ENCODE results near the gene SARM1. TPM values are rescaled to one million over a fixed set of nuclear protein-coding genes. Genes with fewer than 3 reads are reported as not detected.

SARM1 gene
- total and polyA plus RNA-seq, 2 of the 13 experiments (the other 11 are each of a cell fraction or from before 2014, with no cell fraction given): 0.73 to 0.86 TPM

DNA sequence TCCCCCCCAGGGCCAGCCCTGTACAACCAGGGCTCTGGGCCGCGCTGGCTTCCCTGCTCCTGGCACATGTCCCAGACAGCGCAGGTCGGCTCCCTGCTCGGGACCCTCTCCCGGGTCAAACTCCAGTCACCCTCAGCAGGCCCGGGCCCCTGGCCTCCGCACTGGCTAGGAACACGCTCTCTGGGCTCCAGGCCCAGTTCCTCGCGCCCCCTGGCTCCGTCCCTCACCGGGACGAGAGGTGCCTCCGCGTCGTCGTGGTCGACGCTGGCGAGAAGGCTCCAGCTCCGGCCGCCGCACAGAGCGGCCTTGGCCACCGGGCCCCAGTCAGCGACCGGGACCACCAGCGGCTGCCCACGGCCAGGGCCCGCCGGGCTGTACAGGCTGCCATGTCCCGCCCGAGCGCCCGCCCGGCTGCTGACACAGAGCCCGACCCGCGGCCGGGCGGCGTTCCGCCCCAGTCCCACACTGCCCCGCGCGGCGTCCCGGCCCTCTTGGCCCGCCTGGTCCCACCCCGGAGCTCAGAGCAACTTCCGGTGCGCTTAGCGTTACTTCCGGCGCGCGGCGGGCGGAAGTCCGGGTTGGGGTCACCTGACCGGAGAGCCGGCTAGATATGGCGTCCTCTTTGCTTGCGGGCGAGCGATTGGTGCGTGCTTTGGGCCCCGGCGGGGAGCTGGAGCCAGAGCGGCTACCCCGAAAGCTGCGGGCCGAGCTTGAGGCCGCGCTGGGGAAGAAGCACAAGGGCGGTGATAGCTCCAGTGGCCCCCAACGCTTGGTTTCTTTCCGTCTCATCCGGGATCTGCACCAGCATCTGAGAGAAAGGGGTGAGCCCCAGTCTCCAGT, 14.2 kb upstream of the SARM1 start, which contains the start of gene POLDIP2 (continued):
- TF ChIP-seq, protein P1, sequence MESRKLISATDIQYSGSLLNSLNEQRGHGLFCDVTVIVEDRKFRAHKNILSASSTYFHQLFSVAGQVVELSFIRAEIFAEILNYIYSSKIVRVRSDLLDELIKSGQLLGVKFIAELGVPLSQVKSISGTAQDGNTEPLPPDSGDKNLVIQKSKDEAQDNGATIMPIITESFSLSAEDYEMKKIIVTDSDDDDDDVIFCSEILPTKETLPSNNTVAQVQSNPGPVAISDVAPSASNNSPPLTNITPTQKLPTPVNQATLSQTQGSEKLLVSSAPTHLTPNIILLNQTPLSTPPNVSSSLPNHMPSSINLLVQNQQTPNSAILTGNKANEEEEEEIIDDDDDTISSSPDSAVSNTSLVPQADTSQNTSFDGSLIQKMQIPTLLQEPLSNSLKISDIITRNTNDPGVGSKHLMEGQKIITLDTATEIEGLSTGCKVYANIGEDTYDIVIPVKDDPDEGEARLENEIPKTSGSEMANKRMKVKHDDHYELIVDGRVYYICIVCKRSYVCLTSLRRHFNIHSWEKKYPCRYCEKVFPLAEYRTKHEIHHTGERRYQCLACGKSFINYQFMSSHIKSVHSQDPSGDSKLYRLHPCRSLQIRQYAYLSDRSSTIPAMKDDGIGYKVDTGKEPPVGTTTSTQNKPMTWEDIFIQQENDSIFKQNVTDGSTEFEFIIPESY (CRISPR knock-in tag; IDR thresholded peaks at IDR 0.05): no peak; the same call in 1 of the 2 replicates
- TF ChIP-seq ZNF33B (CRISPR knock-in tag; IDR thresholded peaks at IDR 0.05) (0 out of 2 replicates have a peak, but pooled peaks have one; percentile 24), YY1 (IDR thresholded peaks at IDR 0.05; ENCODE audit: insufficient read depth, insufficient replicate concordance, low read depth, low read length) (peak; percentile 96), HNF4A (CRISPR knock-in tag; IDR thresholded peaks at IDR 0.05) (no peak; the same call in 1 of the 2 replicates), NR2F1 (CRISPR knock-in tag; IDR thresholded peaks at IDR 0.05) (0 out of 4 replicates have a peak, but pooled peaks of 1 of the 2 experiments have one; percentile 13), U2AF1 (optimal IDR thresholded peaks at IDR 0.05; ENCODE audit: low read depth, low read length) (no peak), SRY (CRISPR knock-in tag; IDR thresholded peaks at IDR 0.05) (no peak; the same call in 1 of the 2 replicates), ZNF746 (CRISPR knock-in tag; IDR thresholded peaks at IDR 0.05) (no peak; the same call in none of the 2 replicates), XRCC5 (optimal IDR thresholded peaks at IDR 0.05; ENCODE audit: low read length) (peak; percentile 75), PCBP2 (optimal IDR thresholded peaks at IDR 0.05; ENCODE audit: low read depth, low read length, poor library complexity, severe bottlenecking) (no peak), RBM39 (IDR thresholded peaks at IDR 0.05; ENCODE audit: low read depth, low read length, poor library complexity, severe bottlenecking) (no peak)
- TF ChIP-seq, protein P2, sequence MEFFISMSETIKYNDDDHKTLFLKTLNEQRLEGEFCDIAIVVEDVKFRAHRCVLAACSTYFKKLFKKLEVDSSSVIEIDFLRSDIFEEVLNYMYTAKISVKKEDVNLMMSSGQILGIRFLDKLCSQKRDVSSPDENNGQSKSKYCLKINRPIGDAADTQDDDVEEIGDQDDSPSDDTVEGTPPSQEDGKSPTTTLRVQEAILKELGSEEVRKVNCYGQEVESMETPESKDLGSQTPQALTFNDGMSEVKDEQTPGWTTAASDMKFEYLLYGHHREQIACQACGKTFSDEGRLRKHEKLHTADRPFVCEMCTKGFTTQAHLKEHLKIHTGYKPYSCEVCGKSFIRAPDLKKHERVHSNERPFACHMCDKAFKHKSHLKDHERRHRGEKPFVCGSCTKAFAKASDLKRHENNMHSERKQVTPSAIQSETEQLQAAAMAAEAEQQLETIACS (CRISPR knock-in tag; IDR thresholded peaks at IDR 0.05): no peak
- TF ChIP-seq, protein P3, sequence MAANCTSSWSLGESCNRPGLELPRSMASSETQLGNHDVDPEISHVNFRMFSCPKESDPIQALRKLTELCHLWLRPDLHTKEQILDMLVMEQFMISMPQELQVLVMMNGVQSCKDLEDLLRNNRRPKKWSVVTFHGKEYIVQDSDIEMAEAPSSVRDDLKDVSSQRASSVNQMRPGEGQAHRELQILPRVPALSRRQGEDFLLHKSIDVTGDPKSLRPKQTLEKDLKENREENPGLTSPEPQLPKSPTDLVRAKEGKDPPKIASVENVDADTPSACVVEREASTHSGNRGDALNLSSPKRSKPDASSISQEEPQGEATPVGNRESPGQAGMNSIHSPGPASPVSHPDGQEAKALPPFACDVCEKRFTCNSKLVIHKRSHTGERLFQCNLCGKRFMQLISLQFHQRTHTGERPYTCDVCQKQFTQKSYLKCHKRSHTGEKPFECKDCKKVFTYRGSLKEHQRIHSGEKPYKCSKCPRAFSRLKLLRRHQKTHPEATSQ (CRISPR knock-in tag; IDR thresholded peaks at IDR 0.05; ENCODE audit: borderline replicate concordance): peak; percentile 83; the same call in 1 of the 2 replicates
- TF ChIP-seq, protein P4, sequence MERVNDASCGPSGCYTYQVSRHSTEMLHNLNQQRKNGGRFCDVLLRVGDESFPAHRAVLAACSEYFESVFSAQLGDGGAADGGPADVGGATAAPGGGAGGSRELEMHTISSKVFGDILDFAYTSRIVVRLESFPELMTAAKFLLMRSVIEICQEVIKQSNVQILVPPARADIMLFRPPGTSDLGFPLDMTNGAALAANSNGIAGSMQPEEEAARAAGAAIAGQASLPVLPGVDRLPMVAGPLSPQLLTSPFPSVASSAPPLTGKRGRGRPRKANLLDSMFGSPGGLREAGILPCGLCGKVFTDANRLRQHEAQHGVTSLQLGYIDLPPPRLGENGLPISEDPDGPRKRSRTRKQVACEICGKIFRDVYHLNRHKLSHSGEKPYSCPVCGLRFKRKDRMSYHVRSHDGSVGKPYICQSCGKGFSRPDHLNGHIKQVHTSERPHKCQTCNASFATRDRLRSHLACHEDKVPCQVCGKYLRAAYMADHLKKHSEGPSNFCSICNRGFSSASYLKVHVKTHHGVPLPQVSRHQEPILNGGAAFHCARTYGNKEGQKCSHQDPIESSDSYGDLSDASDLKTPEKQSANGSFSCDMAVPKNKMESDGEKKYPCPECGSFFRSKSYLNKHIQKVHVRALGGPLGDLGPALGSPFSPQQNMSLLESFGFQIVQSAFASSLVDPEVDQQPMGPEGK (CRISPR knock-in tag; IDR thresholded peaks at IDR 0.05): peak; percentile 32
- TF ChIP-seq, protein P5, sequence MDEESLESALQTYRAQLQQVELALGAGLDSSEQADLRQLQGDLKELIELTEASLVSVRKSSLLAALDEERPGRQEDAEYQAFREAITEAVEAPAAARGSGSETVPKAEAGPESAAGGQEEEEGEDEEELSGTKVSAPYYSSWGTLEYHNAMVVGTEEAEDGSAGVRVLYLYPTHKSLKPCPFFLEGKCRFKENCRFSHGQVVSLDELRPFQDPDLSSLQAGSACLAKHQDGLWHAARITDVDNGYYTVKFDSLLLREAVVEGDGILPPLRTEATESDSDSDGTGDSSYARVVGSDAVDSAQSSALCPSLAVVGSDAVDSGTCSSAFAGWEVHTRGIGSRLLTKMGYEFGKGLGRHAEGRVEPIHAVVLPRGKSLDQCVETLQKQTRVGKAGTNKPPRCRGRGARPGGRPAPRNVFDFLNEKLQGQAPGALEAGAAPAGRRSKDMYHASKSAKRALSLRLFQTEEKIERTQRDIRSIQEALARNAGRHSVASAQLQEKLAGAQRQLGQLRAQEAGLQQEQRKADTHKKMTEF (CRISPR knock-in tag; IDR thresholded peaks at IDR 0.05): peak; percentile 88
- TF ChIP-seq, protein P6, sequence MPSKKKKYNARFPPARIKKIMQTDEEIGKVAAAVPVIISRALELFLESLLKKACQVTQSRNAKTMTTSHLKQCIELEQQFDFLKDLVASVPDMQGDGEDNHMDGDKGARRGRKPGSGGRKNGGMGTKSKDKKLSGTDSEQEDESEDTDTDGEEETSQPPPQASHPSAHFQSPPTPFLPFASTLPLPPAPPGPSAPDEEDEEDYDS (CRISPR knock-in tag; IDR thresholded peaks at IDR 0.05): peak; percentile 68
- TF ChIP-seq, protein P7, sequence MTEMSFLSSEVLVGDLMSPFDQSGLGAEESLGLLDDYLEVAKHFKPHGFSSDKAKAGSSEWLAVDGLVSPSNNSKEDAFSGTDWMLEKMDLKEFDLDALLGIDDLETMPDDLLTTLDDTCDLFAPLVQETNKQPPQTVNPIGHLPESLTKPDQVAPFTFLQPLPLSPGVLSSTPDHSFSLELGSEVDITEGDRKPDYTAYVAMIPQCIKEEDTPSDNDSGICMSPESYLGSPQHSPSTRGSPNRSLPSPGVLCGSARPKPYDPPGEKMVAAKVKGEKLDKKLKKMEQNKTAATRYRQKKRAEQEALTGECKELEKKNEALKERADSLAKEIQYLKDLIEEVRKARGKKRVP (CRISPR knock-in tag; IDR thresholded peaks at IDR 0.05): peak in 1 of 2 experiments; percentile 73; a peak in 2 of 4 replicates
